Stimulated activated effector memory CD8-positive, alpha-beta T cell treated with anti-CD3 and anti-CD28 coated beads, Interleukin-12 subunit alpha, Interleukin-12 subunit beta, amount 100 ng/mL, for 72 hours (primary cell): ENCODE results near the gene FAM83B.
"Not testable (repeated sequence)": the region's sequence is repeated elsewhere in the genome, so short reads cannot be mapped to it uniquely, and the experiment has no call there.

Source experiments
- ATAC-seq: fragments of 150-1000 bp; cut with Tn5 transposase; 2 replicates; pipeline ENCODE4 v1.10.0; 2021
- DNase-seq, 2 donors: peaks; one replicate each; pipeline ENCODE4 v3.0.0; 2021 to 2022; ENCODE audit warnings: low spot score in 2 of 2
- H3K27ac Mint-ChIP-seq: one replicate; pipeline ENCODE4 v1.8.0; 2022; ENCODE audit warnings: mild to moderate bottlenecking, mixed read lengths
- H3K36me3 Mint-ChIP-seq: one replicate; pipeline ENCODE4 v1.8.0; 2022; ENCODE audit warnings: mild to moderate bottlenecking, mixed read lengths
- H3K4me1 Mint-ChIP-seq: one replicate; pipeline ENCODE4 v1.8.0; 2022; ENCODE audit warnings: mixed read lengths
- H3K4me3 Mint-ChIP-seq: one replicate; pipeline ENCODE4 v1.8.0; 2022; ENCODE audit warnings: mild to moderate bottlenecking, mixed read lengths
- H3K9me3 Mint-ChIP-seq: one replicate; pipeline ENCODE4 v1.8.0; 2022; ENCODE audit warnings: mixed read lengths

The FAM83B gene

DNA sequence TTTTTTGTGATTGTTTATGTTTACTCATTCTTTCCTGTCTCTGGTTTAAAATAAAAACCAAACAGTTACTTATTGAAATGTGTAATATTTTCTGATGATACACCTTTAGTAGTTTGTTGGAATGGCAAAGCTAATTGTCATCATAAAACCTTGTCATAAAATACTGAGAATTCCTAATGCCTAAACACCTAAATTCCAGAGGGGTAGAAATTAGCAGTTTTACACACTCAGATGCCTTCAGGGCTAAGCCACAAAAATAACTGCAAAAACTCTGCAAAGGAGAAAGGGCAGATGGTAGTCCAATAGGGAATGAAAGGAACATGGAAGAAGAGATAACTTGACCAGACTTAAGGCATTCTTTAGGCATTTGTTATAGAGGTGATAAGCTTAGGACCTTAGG is 30.3 kb downstream of the FAM83B start:
- DNase-seq (no peak), ATAC-seq (no peak)
- Mint-ChIP-seq H3K4me3 (no peak overlapping the region), H3K36me3 (no peaks in the 10 kb centered on the region), H3K27ac (no peak overlapping the region), H3K4me1 (no peaks in the 10 kb centered on the region), H3K9me3 (peaks cover 8% of the 10 kb centered on the region)

DNA sequence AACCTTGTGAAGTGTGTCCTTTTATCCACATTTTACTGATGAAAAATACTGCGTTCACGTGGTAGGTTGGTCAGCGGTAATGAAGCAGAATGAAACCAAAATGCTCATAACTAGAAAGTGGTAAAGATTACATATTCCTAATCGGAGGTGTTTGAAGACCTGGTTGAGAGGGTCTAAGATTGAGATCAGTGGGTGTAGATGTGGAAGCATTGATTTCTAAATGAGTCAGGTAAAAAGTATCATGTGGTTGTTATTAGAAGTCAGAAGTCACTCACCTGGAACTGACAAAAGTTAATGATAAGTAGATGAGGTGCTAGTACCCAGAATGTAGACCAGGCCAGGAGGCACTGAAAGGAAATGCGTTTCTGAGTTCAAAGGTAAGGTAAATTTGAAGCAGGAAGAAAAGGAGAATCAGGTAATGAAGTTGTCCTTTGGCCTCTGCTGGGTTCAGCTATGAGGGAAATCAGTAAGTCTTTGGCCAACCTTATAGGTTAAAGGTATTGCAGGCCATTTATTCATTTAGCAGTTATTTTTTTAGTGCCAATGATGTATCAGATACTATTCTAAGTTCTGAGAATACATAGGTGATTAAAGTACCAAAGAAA is 31.2 kb downstream of the FAM83B start:
- Mint-ChIP-seq H3K4me1 (no peaks in the 10 kb centered on the region), H3K4me3 (no peak overlapping the region), H3K36me3 (no peaks in the 10 kb centered on the region), H3K27ac (no peak overlapping the region), H3K9me3 (peaks cover 8% of the 10 kb centered on the region)
- no peak for DNase-seq
- no peak for ATAC-seq

DNA sequence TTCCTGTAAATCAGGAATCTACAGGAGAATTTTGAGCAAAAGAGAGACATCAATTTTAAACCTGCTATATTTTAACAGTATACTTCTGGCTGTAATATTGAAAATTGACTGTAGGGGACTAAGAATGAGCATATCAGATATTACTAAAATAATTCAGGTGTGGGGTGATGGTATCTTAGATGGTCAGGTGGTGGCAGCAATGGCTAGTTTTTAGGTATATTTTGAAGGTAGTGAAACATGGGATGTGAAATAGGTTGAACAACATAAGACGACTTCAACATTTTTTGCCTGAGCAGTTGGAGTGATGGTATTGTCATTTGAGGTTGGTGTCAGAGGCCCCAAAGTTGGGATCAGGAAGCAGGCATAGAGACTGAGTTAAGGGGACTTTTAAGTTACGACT is 32.1 kb downstream of the FAM83B start:
- H3K9me3 Mint-ChIP-seq = peaks cover 8% of the 10 kb centered on the region
- no peaks in the 10 kb centered on the region for H3K4me1 Mint-ChIP-seq

DNA sequence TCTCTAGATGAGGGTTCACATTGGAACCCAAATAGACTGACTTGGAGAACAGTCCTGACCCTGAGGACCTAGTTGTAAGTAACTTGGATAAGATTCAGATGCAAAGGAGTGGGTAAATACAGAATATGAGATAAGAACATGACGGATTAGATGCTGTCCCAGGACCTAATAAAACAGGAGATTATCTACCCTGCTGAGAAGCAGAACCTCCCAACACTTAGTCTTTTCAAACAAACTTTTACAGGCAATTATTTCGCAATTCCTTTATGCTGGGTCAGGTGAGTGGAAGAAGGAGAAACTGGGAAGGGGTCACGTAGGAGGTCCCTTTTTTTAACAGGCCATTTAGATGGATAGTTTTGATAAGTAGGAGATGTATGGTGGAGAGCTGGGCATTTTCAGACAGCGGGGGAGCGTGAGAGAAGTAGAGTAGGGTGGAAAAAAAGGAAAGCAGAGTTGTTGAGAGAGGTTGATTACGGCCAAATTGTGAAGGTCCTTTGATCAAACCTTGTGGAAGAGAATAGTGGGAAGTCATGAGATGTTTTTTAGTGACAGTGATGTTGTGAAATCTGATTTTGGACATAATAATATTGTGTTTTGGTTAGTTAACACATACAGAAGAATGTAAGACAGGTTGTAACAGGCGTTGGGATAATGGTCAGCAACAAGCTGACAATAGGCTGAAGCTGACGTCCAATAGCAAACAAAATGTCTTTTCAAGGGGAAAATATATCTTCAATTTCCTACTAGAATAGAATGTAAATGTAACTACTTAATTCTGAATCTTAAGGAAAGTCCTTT is 32.8 kb downstream of the FAM83B start:
- H3K9me3 Mint-ChIP-seq = peaks cover 8% of the 10 kb centered on the region
- H3K4me3 Mint-ChIP-seq = no peak overlapping the region
- H3K36me3 Mint-ChIP-seq = no peaks in the 10 kb centered on the region
- ATAC-seq = no peak
- no peaks in the 10 kb centered on the region for H3K4me1 Mint-ChIP-seq
- no peak overlapping the region for H3K27ac Mint-ChIP-seq
- no peak for DNase-seq

More for the DNA sequence above, 32.1 kb downstream of the FAM83B start:
- ATAC-seq (no peak), DNase-seq (no peak)
- Mint-ChIP-seq H3K27ac (no peak overlapping the region), H3K4me3 (no peak overlapping the region), H3K36me3 (no peaks in the 10 kb centered on the region)

DNA sequence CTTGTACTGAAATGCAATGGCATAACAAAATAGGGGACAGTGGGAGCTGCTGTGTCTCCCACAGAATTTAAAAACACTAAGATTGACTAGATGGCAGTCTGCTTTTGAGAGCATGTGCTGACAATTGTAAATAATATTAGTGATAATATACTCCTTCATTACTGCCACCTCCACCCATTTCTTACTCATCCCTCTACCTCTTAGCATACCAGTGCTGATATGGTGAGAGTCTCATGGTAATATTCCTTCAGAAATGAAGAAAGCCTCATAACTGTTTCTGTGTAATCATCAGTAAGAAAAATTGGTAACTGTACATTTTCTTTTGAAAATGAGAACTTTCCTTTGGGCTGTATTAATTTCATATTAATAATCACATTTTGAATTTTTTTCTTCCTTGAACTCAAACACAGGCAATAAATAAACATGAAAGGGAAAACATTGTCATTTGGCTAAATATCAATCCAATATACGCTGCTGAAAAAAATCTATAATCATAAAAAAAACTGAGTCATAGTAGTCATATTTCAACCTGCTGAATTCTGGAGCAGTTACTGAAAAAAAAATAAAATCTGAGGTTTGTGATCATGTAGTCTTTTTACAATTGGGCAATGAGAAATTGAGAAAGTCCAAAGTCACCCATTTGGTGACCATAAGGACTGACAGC is 34.6 kb downstream of the FAM83B start:
- Mint-ChIP-seq H3K9me3 (peaks cover 4% of the 10 kb centered on the region), H3K27ac (no peak overlapping the region), H3K4me1 (no peaks in the 10 kb centered on the region), H3K4me3 (no peak overlapping the region), H3K36me3 (no peaks in the 10 kb centered on the region)
- DNase-seq = no peak
- no peak for ATAC-seq

DNA sequence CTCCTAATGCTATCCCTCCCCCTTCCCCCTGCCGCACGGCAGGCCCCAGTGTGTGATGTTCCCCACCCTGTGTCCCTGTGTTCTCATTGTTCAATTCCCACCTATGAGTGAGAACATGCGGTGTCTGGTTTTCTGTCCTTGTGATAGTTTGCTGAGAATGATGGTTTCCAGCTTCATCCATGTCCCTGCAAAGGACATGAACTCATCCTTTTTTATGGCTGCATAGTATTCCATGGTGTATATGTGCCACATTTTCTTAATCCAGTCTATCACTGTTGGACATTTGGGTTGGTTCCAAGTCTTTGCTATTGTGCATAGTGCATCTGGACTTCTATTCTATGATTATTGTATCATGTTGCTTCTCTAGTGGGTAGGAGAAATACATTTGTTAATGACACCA is 35.3 kb downstream of the FAM83B start:
- H3K9me3 Mint-ChIP-seq, H3K4me3 Mint-ChIP-seq, H3K27ac Mint-ChIP-seq, DNase-seq, H3K4me1 Mint-ChIP-seq, ATAC-seq, H3K36me3 Mint-ChIP-seq: not testable (repeated sequence)

DNA sequence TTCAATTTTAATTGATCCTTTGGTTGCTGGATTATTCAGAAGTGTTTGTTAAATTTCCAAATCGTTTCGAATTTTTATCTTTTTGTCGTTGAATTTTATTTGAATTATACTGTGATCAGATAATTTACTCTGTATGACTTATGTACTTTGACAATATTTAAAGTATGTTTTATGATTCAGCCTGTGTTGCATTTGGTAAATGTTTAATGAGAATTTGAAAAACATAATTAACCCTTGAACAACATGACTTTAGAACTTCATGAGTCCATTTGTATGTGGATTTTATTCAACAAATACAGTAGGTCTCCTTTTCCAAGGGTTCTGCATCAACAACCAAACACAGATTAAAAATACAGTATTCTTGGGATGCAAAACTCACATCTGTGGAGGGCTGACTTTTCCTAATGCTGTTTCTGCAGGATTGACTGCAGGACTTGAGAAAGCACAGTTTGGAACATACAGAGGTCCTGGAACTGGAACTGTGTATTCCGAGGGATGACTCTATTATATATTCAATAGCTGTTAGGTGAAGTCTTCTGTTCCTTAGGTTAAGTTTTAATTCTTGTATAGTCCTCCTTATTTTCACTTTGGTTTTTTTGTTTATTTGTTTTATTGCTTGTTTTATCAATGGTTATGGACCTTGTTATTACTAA is 40.5 kb downstream of the FAM83B start:
- Mint-ChIP-seq H3K4me1 (no peaks in the 10 kb centered on the region), H3K27ac (no peak overlapping the region), H3K9me3 (peaks cover 16% of the 10 kb centered on the region), H3K36me3 (no peaks in the 10 kb centered on the region), H3K4me3 (no peak overlapping the region)
- no peak for DNase-seq
- no peak for ATAC-seq

DNA sequence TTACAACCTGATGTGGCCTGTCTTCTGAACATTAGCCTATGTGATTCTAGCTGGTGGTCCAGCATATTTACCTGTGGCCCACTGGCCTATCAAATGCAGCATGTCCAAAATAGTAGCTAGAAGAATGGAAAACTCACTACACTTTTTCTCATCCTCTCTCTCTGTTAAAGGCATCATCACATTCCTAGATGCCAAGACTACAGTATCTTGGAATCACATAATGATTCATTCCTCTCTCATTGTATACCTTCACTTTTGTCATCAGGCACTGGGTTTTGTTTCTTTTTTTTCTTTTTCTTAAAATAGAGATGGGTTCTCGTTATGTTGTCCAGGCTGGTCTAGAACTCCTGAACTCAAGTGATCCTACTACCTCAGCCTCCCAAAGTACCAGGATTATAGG is 45.0 kb downstream of the FAM83B start:
- no peak overlapping the region for H3K27ac Mint-ChIP-seq
- no peak overlapping the region for H3K4me3 Mint-ChIP-seq
- ATAC-seq = no peak
- DNase-seq = no peak
- no peaks in the 10 kb centered on the region for H3K36me3 Mint-ChIP-seq
- no peaks in the 10 kb centered on the region for H3K4me1 Mint-ChIP-seq
- peaks cover 17% of the 10 kb centered on the region for H3K9me3 Mint-ChIP-seq

DNA sequence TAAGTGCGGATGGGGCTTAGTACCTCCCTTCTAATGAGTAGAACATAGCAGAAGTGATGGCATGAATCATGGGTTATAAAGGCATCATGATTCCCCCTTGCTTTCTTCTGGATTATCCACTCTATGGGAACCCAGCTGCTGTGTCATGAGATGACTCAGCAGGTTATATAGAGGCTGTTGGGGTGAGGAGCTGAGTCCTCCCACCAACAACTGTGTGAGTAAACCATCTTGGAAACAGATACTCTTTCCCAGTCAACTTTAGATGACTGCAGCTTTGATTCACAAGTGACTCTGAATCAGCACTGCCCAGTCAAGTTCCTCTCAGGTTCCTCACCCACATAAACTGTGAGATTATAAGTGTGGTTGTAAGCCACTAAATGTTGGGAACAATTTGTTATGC is 46.3 kb downstream of the FAM83B start:
- DNase-seq (no peak), ATAC-seq (no peak)
- Mint-ChIP-seq H3K27ac (no peak overlapping the region), H3K36me3 (no peaks in the 10 kb centered on the region), H3K4me3 (no peak overlapping the region), H3K4me1 (no peaks in the 10 kb centered on the region), H3K9me3 (peaks cover 22% of the 10 kb centered on the region)

DNA sequence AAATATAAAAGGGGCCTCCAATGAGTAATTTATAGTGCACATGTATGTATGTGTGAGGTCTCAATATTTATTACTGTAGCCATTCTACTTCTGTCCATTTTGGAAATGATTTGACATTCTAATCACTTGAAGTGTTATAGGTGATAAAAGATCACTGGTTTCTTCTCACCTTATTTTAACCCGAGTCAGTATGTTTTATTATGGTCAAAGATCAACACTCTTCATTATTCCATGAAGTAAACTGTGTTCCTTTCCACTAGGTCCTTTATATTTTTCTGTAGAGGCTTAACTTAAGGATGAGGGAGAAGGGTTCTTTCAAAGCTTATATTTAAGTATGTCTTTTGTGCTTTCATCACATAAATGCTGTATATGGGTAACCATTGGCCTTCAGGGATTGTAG is 47.2 kb downstream of the FAM83B start:
- DNase-seq (no peak), ATAC-seq (no peak)
- H3K9me3 Mint-ChIP-seq = peaks cover 23% of the 10 kb centered on the region
- no peaks in the 10 kb centered on the region for H3K36me3 Mint-ChIP-seq
- no peak overlapping the region for H3K4me3 Mint-ChIP-seq
- H3K27ac Mint-ChIP-seq = no peak overlapping the region
- no peaks in the 10 kb centered on the region for H3K4me1 Mint-ChIP-seq

DNA sequence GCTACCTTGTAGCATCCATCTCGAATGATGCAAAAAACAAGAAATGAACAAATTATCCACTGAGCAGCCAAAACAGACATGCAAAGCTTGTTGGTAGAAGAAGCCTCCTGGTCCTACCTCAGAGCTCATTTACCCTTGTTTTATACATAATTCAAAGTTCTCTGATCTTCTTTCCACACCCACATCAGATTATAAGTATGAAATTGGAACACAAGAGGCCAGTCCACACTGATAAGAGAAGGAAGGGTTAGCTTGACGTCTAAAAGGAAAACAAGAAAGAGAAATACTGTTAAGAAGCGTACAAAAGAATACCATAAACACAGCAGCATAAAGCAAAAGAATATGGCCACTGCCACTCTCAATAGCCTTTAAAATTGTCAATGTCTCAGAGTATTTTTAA is 49.7 kb downstream of the FAM83B start:
- H3K9me3 Mint-ChIP-seq = peaks cover 16% of the 10 kb centered on the region
- no peak overlapping the region for H3K4me3 Mint-ChIP-seq
- H3K36me3 Mint-ChIP-seq = no peaks in the 10 kb centered on the region
- no peak for ATAC-seq
- no peaks in the 10 kb centered on the region for H3K4me1 Mint-ChIP-seq
- H3K27ac Mint-ChIP-seq = no peak overlapping the region
- no peak for DNase-seq

DNA sequence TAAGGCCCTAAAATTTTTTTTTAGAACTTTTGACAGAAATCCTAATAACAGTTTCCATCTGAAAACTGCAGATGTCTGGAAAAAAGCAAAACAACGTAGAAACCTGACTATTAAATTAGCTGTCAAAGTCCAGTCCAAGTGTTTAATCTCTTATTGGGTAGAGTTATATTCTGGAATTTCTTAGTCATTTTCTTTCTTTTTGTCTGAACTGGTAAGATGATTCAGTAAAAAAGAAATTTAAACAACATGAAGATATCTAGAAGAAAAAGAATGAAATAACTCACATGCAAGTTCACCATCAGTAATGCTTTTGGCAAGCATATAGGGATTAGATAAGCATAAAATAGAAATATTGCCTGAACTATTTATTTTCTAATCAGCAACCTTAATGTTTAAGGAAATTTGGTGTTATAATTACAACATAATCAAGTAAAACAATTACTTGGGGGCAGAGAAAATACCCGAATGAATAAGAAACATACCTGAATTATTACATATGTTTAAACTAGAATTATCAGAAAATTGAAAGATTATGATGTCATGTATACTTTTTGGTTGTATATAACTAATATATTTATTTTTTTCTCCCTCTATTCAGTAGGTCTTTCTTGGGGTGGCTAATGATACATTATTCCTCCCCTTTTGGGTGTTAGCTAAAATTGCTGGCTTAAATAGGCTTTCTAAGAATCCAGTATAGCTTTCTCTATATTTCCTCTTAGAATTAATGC is 51.1 kb downstream of the FAM83B start:
- no peak for ATAC-seq
- H3K9me3 Mint-ChIP-seq = peaks cover 14% of the 10 kb centered on the region
- no peak for DNase-seq
- H3K4me1 Mint-ChIP-seq = no peaks in the 10 kb centered on the region
- no peak overlapping the region for H3K4me3 Mint-ChIP-seq
- no peak overlapping the region for H3K27ac Mint-ChIP-seq
- H3K36me3 Mint-ChIP-seq = no peaks in the 10 kb centered on the region

DNA sequence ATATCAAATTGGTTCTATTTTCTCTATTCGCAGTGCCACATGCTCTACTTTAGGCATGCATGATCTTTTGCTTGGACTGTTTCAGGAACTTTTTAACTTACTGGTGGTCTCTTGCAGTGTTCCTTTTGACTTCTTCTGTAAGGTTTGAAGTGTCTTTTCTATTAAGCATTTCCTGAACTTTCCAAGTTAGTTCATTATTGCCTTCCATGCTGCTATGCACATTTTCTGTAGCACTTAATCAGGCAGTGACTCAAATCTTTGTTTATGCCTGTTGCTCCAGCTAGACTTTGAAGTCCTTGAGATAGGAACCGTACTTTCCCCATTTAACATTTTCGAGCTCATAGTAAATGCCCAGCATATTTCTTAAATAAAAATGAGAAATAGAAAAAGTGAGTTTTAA is 52.2 kb downstream of the FAM83B start:
- no peaks in the 10 kb centered on the region for H3K4me1 Mint-ChIP-seq
- no peak overlapping the region for H3K4me3 Mint-ChIP-seq
- ATAC-seq (no peak), DNase-seq (no peak)
- no peak overlapping the region for H3K27ac Mint-ChIP-seq
- H3K36me3 Mint-ChIP-seq = no peaks in the 10 kb centered on the region
- H3K9me3 Mint-ChIP-seq = peaks cover 17% of the 10 kb centered on the region

DNA sequence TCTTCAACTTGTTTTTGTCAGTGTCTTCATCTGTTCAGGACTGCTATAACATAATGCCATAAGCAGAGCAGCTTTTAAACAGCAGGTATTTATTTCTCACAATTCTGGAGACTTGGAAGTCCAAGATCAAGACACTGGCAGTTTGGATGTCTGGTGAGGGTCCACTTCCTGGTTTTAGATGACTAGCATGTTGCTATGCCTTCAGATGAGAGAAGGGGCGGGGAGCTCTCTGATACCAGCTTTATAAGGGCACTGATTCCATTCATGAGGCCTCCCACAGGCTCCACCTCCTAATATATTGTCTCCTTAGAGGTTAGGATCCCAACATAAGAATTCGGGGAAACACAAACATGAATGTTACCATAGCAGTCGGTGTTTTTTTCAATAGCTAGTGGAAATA is 52.9 kb downstream of the FAM83B start:
- DNase-seq = no peak
- no peaks in the 10 kb centered on the region for H3K36me3 Mint-ChIP-seq

DNA sequence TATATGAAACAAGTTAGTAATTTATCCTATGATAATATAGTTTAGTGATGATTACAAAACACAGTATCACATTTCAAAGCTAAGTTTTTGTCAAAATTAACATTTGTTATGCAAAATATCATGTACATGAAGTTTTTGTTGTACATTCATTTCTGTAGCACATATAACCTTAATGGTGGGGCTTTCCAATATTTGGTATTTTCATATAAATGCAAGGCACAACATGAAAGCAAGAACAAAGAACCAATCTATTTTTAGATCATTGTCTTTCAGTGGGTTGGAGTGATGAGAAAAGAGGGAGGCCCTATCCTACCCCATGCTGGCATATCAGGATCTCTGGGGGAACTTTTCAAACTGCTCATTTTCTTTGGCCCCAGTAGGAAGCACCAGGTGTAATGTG is 53.4 kb downstream of the FAM83B start:
- no peak overlapping the region for H3K27ac Mint-ChIP-seq
- H3K36me3 Mint-ChIP-seq = no peaks in the 10 kb centered on the region
- DNase-seq = no peak
- no peaks in the 10 kb centered on the region for H3K4me1 Mint-ChIP-seq
- H3K9me3 Mint-ChIP-seq = peaks cover 25% of the 10 kb centered on the region
- no peak for ATAC-seq
- H3K4me3 Mint-ChIP-seq = no peak overlapping the region

More for the DNA sequence above, 52.9 kb downstream of the FAM83B start:
- ATAC-seq = no peak
- H3K27ac Mint-ChIP-seq = no peak overlapping the region
- H3K4me3 Mint-ChIP-seq = no peak overlapping the region
- no peaks in the 10 kb centered on the region for H3K4me1 Mint-ChIP-seq
- peaks cover 20% of the 10 kb centered on the region for H3K9me3 Mint-ChIP-seq
